Vagina (tissue), 2 donors: ENCODE measurements around the gene HOXA7. TPM values are rescaled to one million over a fixed set of nuclear protein-coding genes. Genes with fewer than 3 reads are reported as not detected.

Experiments
- DNase-seq, 2 donors: peaks; one replicate each; pipeline ENCODE4 v3.0.0-alpha.2; 2017; ENCODE audit errors: extremely low spot score in 2 of 2
- H3K27ac ChIP-seq: fragments of 200-600 bp; sonication (generic); one replicate; pipeline ENCODE4 v1.5.1; 2019
- H3K27me3 ChIP-seq: fragments of 200-600 bp; sonication (generic); one replicate; pipeline ENCODE4 v1.5.1; 2019
- H3K36me3 ChIP-seq, 2 donors: fragments of 200-600 bp; sonication (generic); one replicate each; pipeline ENCODE4 v1.5.1; 2017 to 2019
- H3K4me1 ChIP-seq: fragments of 200-600 bp; sonication (generic); one replicate; pipeline ENCODE4 v1.5.1; 2019
- H3K4me3 ChIP-seq, 2 donors: fragments of 200-600 bp; sonication (generic); 1 replicate in 1 of 2; 2 replicates in 1 of 2; pipeline ENCODE4 v1.5.1; 2016 to 2019
- H3K9me3 ChIP-seq: fragments of 200-600 bp; sonication (generic); one replicate; pipeline ENCODE4 v1.5.1; 2019
- POLR2A ChIP-seq, 2 donors: fragments of 450-650 bp; IDR thresholded peaks; one replicate each; pipeline ENCODE4 v1.6.1; 2017; ENCODE audit warnings: antibody characterized with exemption in 2 of 2, mild to moderate bottlenecking in 2 of 2, moderate library complexity in 2 of 2
- POLR2AphosphoS5 ChIP-seq, 2 donors: sonication (generic); formaldehyde crosslinking; IDR thresholded peaks; one replicate each; pipeline ENCODE4 v1.9.0; 2017; ENCODE audit warnings: antibody characterized with exemption in 2 of 2, mild to moderate bottlenecking in 2 of 2, low read depth in 1 of 2; ENCODE audit not compliant: insufficient read depth in 1 of 2
- intact Hi-C: fragments of 100-400 bp; cut with DNase I; formaldehyde crosslinking; loops from one replicate; pipeline ENCODE4 v1.15.1; 2023
- total RNA-seq: library from RNA; depleted of rRNA; stranded (reverse); fragments of >200 nt; gene quantifications from one replicate; pipeline ENCODE4 v1.2.3, GENCODE V29; 2016
- TF ChIP-seq, protein P1 (sequence below), 3 experiments: fragments of 450-650 bp in 2 of 3; fragments of 200-600 bp in 1 of 3; sonication (generic) in 1 of 3; IDR thresholded peaks; one replicate each; pipeline ENCODE4 v1.5.1; 2017 to 2019; ENCODE audit warnings: antibody characterized with exemption in 3 of 3, mild to moderate bottlenecking in 2 of 3, moderate library complexity in 2 of 3

The HOXA7 gene
- total RNA-seq, 1 donor from 2014 or later, result 23.8 TPM

DNA sequence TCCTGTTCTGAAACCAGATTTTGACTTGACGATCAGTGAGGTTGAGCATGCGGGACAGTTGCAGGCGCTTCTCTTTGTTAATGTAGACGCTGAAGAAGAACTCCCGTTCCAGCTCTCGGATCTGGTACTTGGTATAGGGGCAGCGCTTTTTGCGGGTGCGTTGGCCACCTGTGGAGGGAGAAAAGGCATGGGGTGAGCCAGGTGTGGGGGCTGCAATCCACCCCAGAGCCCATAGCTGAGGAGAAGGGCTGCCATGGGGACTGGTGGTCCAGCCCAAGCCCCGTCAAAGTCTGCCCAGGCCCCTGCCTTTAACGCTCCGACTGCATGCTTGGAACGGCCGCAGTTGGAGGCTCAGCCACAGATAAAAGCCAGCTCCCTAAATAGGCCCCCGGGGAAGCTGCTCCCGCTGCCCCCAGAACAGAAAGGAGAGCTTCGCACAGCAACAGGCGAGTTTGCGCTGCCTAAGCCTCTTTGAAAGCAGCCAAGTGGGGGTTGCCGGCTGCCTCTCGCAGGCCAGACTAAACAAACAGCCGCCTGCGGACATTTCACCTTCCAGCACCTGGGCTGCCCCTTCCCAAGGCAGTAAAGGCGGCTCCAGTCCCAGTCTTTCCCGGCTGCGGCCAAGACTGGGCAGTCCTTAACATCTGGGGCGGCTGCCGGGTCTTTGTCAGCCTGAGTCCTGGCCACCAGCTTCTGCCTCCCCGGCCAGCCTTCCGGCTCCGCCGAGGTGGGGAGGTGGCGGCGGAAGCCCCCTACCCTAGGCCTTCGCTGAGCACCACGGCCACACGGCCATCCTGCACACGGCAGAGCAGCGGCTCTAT lies 26.6 kb upstream of the HOXA7 start:
- H3K36me3 ChIP-seq, result no peaks in the 10 kb centered on the region
- peak overlapping the region; percentile 99 for H3K27ac ChIP-seq
- peaks cover 51% of the 10 kb centered on the region for H3K4me1 ChIP-seq
- TF ChIP-seq POLR2AphosphoS5 (IDR thresholded peaks at IDR 0.05; ENCODE audit: insufficient read depth in 1 of 2, low read depth in 1 of 2), result peak in 1 of 2 donors; percentile 12
- TF ChIP-seq POLR2A (IDR thresholded peaks at IDR 0.05), result no peak
- peak overlapping the region; percentile 64 to 88 for H3K4me3 ChIP-seq
- intact Hi-C loops, result no loop called here
- DNase-seq, result no peak
- H3K9me3 ChIP-seq, result no peaks in the 10 kb centered on the region
- H3K27me3 ChIP-seq, result no peaks in the 10 kb centered on the region

DNA sequence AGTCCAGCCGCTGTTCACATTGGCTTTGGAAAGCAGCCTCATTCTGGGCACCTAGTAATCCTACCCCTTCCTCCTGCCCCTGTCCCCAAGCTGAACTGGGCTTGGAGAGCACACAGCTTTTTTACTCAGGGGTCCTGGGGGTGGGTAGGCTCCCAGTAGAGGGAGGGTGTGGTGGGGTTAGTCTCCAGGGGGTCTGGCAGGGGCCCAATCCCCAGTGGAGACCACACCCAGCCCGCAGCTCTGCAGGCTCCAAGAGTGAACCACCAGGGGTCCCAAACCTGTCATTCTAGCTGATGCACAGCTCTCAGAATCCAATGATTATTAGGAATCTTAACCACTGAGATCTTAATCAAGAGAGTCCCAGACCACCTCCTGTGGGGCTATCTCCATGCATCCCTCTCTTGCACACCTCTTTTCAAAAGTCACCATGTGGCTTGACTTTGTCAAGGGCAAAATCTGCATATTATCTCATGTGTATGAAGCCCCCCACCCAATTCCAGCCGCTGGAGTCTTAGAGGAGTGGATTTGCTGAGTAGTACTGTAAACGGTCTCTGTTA lies 25.9 kb upstream of the HOXA7 start:
- H3K4me1 ChIP-seq, result peaks cover 47% of the 10 kb centered on the region

GRCh38 chr7:27181795-27182275 lies 25.4 kb upstream of the HOXA7 start:
- no peak overlapping the region for H3K4me3 ChIP-seq
- intact Hi-C loops, result no loop called here
- H3K36me3 ChIP-seq, result no peaks in the 10 kb centered on the region
- TF ChIP-seq POLR2A (IDR thresholded peaks at IDR 0.05) (no peak), POLR2AphosphoS5 (IDR thresholded peaks at IDR 0.05; ENCODE audit: insufficient read depth in 1 of 2, low read depth in 1 of 2) (no peak)
- TF ChIP-seq, protein P1, sequence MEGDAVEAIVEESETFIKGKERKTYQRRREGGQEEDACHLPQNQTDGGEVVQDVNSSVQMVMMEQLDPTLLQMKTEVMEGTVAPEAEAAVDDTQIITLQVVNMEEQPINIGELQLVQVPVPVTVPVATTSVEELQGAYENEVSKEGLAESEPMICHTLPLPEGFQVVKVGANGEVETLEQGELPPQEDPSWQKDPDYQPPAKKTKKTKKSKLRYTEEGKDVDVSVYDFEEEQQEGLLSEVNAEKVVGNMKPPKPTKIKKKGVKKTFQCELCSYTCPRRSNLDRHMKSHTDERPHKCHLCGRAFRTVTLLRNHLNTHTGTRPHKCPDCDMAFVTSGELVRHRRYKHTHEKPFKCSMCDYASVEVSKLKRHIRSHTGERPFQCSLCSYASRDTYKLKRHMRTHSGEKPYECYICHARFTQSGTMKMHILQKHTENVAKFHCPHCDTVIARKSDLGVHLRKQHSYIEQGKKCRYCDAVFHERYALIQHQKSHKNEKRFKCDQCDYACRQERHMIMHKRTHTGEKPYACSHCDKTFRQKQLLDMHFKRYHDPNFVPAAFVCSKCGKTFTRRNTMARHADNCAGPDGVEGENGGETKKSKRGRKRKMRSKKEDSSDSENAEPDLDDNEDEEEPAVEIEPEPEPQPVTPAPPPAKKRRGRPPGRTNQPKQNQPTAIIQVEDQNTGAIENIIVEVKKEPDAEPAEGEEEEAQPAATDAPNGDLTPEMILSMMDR (IDR thresholded peaks at IDR 0.05), result no peak
- H3K9me3 ChIP-seq, result no peaks in the 10 kb centered on the region
- H3K4me1 ChIP-seq, result peaks cover 50% of the 10 kb centered on the region
- no peaks in the 10 kb centered on the region for H3K27me3 ChIP-seq
- DNase-seq, result no peak
- peak overlapping the region; percentile 99 for H3K27ac ChIP-seq

More for the DNA sequence above, 25.9 kb upstream of the HOXA7 start:
- intact Hi-C loops, result no loop called here
- no peaks in the 10 kb centered on the region for H3K36me3 ChIP-seq
- H3K9me3 ChIP-seq, result no peaks in the 10 kb centered on the region
- peak overlapping the region; percentile 99 for H3K27ac ChIP-seq
- no peak for DNase-seq
- no peaks in the 10 kb centered on the region for H3K27me3 ChIP-seq
- H3K4me3 ChIP-seq, result peak overlapping the region in 1 of 2 donors; percentile 64
- TF ChIP-seq POLR2A (IDR thresholded peaks at IDR 0.05), result no peak
- no peak for TF ChIP-seq POLR2AphosphoS5 (IDR thresholded peaks at IDR 0.05; ENCODE audit: insufficient read depth in 1 of 2, low read depth in 1 of 2)
- TF ChIP-seq, protein P1 (IDR thresholded peaks at IDR 0.05), result no peak

DNA sequence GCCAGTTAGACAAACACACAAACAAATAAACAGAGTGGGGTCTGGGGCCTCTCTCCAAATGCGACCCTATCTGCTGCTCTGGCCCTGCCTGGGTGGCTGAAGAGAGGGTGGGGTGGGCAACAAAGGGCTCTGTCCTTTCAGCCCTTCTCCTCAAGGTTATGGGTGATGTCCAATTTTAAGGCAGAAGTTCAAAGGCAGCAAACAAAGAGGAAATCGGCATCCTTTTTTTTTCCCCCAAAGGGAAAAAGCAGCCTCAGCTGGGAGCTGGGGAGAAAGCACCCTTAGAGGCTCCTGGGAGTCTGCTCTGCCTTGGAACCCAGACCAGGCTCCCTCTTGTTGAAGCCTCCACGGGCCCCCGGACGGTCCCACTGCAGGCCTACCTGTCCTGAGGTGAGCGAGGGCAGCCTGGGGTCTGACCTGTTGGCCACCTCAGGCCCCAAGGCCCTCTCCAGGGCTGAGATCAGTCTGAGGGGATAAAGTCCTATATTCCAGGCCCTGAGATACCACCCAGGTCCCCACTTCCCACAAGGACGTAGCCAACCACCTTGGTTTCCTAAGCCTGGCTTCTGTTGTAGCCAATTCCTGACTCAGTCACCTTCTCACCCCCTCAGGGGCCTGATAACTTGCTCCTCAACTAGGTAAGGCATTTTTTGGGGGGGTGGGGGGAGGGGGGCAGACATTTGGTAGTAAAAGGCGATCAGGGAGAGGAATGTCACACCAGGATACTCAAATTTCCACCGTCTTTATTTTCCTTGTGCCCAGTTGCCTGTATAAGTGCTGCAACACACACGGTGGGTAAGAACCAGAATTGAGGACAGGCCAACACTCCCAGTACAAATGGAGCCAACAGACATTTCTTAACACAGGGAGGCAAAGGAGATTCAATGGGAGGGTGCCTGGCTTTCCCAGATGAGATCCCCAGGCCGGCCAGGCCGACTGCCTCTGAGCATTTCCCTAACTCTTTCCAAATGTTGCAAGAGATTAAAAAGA lies 24.3 kb upstream of the HOXA7 start:
- no peak for DNase-seq
- Histone ChIP-seq H3K4me3 (peak overlapping the region; percentile 56 to 64), H3K36me3 (no peaks in the 10 kb centered on the region), H3K9me3 (no peaks in the 10 kb centered on the region), H3K27me3 (no peaks in the 10 kb centered on the region), H3K4me1 (peaks cover 57% of the 10 kb centered on the region), H3K27ac (peak overlapping the region; percentile 99)
- TF ChIP-seq POLR2AphosphoS5 (IDR thresholded peaks at IDR 0.05; ENCODE audit: insufficient read depth in 1 of 2, low read depth in 1 of 2) (no peak), POLR2A (IDR thresholded peaks at IDR 0.05) (no peak)
- TF ChIP-seq, protein P1 (IDR thresholded peaks at IDR 0.05), result no peak
- intact Hi-C loops, result no loop called here
